Astrocyte of the hippocampus (primary cell): ENCODE results near the gene MRPL40.

Source experiments
- DNase-seq: peaks from one replicate; pipeline ENCODE4 v3.0.0; 2011; ENCODE audit warnings: low read depth, low spot score

MRPL40 gene

GRCh38 chr22:19461506-19461905, 29.2 kb downstream of the MRPL40 start:
- DNase-seq, result no peak

- DNase-seq, result no peak
These were observed 30.7 kb downstream of the MRPL40 start for GRCh38 chr22:19463008-19463407.

GRCh38 chr22:19463491-19464469, 31.4 kb downstream of the MRPL40 start:
- peak; percentile 56 for DNase-seq

GRCh38 chr22:19464546-19464945, 32.2 kb downstream of the MRPL40 start:
- no peak for DNase-seq

DNA sequence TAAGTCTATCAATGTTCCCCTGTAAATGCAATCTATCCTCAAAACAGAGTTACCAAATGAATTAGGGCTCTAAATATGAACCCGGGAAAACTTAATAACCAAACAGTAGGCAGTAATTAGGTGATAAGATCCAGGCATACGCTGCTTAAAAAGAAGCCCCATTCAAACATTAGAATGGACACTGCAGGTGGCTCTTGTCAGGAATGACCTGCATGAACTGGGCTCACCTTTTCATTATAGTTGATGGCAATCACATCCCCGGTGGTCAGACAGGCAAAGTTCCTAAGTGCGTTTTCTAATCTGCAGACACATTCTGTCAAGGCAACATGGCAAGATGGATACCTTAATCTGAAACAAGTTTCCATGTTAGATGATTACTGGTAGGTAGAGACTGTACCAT, 32.6 kb downstream of the MRPL40 start:
- DNase-seq, result no peak

DNA sequence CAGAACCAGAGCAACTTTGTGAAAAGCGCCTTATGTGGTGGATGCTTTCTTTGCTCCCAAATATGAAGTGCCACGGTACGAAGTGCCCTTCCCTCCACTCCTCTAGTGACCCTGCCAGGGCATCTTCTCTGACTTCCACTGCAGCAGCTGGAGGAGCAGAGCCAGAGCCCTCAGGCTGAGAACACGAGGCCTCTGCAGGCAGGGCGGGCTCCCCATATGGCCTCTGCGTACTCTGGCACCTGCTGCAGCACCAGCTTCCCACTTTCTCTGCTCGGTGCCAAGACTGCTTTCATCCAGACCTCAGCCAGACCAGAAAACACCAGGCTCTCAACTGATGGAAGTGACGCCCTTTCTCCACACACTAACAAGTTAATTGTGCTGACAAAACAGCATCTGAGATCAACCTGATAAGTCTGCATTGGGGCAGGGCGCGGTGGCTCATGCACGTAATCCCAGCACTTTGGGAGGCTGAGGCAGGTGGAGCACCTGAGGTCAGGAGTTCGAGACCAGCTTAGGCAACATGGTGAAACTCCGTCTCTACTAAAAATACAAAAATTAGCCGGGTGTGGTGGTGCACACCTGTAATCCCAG, 33.9 kb downstream of the MRPL40 start:
- DNase-seq, result no peak

DNA sequence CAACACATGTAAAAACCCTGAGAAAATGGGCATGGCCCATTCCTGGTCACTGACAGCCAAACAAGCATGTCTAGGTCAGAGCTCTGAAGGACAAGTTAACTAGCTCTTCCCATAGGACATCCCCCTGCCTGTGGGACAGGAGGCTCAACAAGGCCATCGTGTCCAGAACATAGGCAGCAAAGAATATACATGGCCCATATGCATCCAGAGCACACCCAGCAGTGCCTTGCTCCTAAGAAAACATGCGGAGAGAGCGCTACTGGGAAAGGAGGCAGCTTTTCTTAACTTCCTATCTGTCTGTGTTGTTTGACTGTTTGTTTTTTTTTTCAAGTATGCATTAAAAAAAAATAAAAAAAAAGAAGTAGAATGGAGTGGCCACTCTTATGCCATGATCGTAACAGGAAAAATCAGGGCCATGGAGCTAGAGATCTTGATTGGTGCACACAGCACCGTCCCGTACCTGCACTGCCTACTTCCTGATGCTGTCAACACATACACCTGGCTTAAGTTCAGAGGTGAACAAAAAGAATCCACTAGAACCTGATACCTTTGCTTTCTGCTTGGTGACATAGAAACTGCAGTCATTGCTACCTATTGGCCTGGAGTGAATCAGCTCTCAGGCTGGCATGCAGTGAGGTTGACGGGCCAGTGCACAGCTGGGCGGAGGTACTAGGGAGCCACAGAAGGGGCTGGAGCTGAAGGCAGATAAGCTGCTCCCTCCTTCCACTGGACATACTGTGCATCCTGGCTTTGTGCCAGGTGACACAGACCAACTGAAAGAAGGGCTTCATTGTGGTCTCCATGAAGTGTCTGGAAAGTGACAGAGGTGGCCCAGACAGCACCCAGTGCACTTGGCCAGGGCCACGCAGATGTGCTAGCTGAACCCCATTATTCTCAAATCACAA, 34.8 kb downstream of the MRPL40 start:
- DNase-seq, result no peak

DNA sequence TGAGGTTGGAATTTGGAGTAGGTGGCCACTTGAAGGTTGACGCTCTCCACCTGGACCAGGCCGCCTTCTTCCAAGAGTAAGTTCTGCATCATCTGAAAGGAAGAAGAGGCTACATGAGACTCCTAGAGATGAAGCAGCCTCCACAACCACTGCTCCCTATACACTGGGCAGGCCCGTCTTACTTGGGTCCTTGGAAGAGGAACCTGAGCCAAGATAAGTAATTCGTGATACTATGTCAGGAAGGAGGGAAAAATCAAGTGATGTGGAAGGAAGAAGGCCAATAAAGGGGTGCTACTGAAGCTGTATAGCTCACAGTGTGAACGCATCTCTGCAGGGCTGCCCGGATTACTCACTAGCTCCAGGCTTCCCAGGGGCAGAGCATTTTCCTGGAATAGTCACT, 35.6 kb downstream of the MRPL40 start:
- no peak for DNase-seq

GRCh38 chr22:19469421-19469820, 37.1 kb downstream of the MRPL40 start:
- no peak for DNase-seq

DNA sequence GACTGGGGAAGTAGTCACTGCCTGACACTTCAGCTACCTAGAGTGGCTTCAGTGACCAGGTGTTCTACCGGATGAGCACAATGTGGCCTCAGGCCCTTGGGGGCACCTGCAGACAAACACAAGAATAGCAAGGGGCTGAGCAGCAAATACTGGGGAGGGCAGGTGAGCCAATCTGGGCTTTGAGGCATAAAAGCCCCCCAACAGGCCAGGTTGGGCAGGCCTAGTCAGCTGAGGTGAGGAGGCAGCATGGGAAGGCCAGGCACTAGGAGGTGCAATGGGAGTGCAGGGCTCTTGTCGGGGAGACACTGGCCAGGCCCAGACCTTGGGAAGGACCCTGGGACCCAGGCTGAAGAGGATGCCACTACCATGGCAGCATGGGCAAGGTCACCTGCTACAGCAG, 37.7 kb downstream of the MRPL40 start:
- DNase-seq, result no peak

DNA sequence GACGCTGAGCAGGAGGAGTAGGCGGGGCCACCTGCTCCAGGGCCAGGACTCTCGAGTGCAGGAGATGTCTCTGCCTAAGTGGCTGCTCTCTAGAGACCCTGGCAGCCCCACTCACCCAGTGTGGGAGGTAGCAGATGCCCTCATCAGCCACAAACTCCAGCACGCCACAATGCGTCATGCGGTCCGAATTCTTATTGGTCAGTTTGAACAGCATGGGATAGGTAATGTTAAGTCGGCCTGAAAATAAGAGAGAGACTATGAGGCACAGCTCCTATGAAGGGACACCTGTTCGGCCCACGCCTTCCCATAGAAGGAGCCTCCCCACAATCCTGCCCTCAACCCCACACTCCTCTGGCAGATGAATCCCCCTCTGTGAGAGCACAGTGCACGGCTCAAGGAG, 39.2 kb downstream of the MRPL40 start:
- DNase-seq, result no peak

- DNase-seq, result no peak
These were observed 39.9 kb downstream of the MRPL40 start for GRCh38 chr22:19472233-19472632.

GRCh38 chr22:19473578-19473977, 41.2 kb downstream of the MRPL40 start:
- no peak for DNase-seq

- DNase-seq, result no peak
These were observed 43.7 kb downstream of the MRPL40 start for GRCh38 chr22:19476023-19476422.

DNA sequence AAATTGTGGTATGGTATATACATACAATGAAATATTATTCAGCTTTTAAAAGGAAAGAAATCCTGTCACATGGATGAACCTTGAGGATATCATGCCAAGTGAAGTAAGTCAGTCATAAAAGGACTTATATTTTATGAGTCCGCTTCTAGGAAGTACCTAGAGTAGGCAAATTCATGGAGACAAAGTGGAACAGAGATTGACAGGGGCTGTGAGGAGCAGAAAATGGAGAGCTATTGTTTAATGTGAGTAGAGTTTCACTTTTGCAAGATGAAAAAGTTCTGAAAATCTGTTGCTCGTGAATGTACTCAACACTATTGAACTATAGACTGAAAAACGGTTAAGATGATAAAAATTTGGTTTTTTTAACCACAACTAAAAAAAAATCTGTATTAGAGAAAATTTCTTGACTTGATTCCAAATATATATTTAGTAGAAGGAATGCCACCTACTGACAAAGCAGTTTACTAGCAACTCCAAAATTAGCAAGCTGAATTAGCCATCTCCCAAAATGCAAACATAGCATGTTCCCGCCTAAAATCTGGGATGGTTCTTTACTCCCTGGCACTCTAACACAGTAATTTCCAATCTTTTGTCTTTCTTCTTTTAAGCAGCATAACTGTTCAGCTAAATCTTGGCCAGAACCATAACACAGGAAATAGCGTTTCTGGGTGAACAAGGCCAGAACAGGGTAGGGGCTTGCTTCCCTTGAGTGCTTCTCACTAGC, 45.1 kb downstream of the MRPL40 start:
- DNase-seq, result no peak

DNA sequence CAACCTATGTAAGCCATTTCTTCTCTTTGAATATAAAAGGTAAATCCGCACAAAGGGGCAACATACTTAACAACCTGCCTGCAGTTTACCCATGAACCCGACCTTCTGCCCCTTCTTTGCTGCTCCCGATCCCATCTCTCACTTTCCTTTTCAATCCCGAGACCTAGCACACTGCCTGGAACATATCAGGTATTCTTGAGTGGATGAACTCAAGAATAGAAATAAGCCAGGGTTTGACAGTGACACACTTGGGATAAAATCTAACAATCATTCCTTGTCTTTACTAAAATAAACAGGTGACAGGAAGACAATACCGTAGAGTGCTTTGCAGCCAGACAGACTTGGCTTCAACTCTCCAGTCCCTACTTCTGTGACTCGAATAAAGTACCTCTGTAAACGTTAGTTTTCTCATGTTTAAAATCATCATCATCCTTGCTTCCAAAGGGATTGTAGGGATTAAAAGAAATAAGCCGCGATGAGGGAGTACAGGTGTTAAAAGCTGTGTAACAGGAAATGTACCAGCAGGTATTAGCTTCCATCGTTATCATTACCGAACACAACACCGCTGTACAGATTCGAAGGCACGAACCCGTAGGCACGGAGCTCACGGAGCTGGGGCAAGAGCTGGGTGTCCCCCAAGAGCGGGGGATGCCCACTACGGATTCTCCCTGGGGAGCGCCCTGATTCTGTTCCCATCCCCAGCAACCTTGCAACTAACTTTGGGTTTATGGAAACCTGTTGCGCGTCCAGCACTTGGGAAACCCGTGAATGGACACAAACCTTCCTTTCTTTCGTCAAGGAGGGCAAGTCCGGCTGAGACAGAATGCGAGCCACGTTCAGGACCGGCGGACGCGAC, 45.9 kb downstream of the MRPL40 start:
- no peak for DNase-seq

DNA sequence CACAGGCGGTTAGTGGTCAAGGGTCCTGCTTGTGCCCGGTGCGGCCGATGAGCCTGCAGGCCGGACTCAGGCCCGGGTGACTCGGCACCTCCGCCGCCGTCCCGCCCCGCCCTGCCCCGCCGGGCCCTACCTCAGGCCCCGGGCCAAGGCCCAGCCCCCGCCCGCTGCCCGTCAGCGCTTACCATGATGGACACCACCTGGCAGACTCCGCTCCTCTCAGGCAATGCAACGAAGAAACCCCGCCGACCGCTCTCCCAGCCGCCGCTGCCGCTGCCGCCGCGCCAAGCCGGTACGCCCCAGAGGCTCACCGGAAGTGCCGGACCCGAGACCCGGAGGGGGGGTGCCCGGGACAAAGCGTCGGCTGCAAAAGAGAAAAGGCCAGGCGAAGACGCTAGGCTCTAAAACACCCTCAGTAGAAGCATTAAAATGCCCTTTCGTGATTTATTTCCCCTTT, 46.6 kb downstream of the MRPL40 start, which contains the start of gene UFD1:
TSS of gene UFD1 (minus strand) at position 293 of the 454 bp plus-strand sequence. CDS start at position 185, 108 bp downstream.
- DNase-seq, result peak; percentile 91

GRCh38 chr22:19479355-19480172, 47.2 kb downstream of the MRPL40 start, which contains the start of gene CDC45:
CDC45 (plus strand) TSS chr22:19479920; CDS start chr22:19479969, 49 bp downstream.
- peak; percentile 99 for DNase-seq

GRCh38 chr22:19480173-19480568, 47.8 kb downstream of the MRPL40 start:
- no peak for DNase-seq
